Measurements from ENCODE around the gene MYO1E. TPM values are rescaled to one million over a fixed set of nuclear protein-coding genes. Genes with fewer than 3 reads are reported as not detected.
A peak's percentile ranks its signal among the peaks of the same experiment; 100 is the strongest.

The MYO1E gene
- total RNA-seq, 4 donors from 2014 or later = 55.7 to 147 (median 68.5) TPM

DNA sequence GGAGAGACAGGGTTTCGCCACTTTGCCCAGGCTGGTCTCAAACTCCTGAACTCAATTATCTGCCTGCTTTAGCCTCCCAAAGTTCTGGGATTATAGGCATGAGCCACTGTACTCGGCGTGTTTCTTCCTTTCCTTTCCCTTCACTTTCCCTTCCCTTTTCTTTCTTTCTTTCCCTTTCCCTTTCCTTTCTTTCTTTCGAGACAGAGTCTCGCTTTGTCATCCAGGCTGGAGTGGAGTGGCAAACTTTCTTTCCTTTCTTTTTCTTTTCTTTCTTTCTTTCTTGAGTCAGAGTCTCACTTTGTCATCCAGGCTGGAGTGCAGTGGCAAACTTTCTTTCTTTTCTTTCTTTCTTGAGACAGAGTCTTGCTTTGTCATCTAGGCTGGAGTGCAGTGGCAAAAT, 183.4 kb downstream of the MYO1E start:
- WGBS, 2 donors = 83 to 84% methylated on average over 5 of the region's 5 CpGs
- peaks cover 0 to 80% (median 0%) of the 10 kb centered on the region in 3 donors for H3K36me3 ChIP-seq

DNA sequence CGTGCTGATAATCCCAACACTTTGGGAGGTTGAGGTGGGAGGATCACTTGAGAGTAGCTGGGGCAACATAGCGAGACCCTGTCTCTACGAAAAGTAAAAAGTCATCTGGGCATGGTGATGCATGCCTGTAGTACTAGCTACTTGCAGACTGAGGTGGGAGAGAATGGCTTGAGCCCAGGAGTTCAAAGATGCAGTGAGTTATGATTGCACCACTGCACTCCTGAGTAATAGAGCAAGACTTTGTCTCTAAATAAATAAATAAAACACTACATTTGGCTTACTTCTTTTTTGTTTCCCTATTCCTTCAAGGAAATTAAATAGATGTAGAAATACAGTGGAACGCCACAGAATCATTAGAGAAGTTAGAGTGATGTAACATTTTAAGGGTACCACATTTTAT, 186.2 kb downstream of the MYO1E start:
- Histone ChIP-seq H3K27me3 (no peaks in the 10 kb centered on the region), H3K36me3 (peaks cover 0 to 87% (median 0%) of the 10 kb centered on the region in 3 donors), H3K27ac (no peak overlapping the region), H3K9me3 (peaks cover 0 to 11% (median 2%) of the 10 kb centered on the region in 4 donors), H3K4me3 (no peak overlapping the region), H3K4me1 (no peaks in the 10 kb centered on the region)
- WGBS, 2 donors = 92 to 93% methylated on average over 4 of the region's 4 CpGs
- TF ChIP-seq, protein P1, sequence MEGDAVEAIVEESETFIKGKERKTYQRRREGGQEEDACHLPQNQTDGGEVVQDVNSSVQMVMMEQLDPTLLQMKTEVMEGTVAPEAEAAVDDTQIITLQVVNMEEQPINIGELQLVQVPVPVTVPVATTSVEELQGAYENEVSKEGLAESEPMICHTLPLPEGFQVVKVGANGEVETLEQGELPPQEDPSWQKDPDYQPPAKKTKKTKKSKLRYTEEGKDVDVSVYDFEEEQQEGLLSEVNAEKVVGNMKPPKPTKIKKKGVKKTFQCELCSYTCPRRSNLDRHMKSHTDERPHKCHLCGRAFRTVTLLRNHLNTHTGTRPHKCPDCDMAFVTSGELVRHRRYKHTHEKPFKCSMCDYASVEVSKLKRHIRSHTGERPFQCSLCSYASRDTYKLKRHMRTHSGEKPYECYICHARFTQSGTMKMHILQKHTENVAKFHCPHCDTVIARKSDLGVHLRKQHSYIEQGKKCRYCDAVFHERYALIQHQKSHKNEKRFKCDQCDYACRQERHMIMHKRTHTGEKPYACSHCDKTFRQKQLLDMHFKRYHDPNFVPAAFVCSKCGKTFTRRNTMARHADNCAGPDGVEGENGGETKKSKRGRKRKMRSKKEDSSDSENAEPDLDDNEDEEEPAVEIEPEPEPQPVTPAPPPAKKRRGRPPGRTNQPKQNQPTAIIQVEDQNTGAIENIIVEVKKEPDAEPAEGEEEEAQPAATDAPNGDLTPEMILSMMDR (IDR thresholded peaks at IDR 0.05) = no peak
- TF ChIP-seq POLR2A (IDR thresholded peaks at IDR 0.05) (no peak), EP300 (IDR thresholded peaks at IDR 0.05) (no peak)
- DNase-seq (ENCODE audit: low spot score in 2 of 2) = no peak

More for the DNA sequence above, 183.4 kb downstream of the MYO1E start:
- H3K27me3 ChIP-seq = no peaks in the 10 kb centered on the region
- DNase-seq (ENCODE audit: low spot score in 2 of 2) = no peak
- no peaks in the 10 kb centered on the region for H3K4me1 ChIP-seq
- no peak for TF ChIP-seq POLR2A (IDR thresholded peaks at IDR 0.05)
- TF ChIP-seq EP300 (IDR thresholded peaks at IDR 0.05) = no peak
- TF ChIP-seq, protein P1 (IDR thresholded peaks at IDR 0.05) = no peak
- H3K9me3 ChIP-seq = no peaks in the 10 kb centered on the region
- no peak overlapping the region for H3K4me3 ChIP-seq
- H3K27ac ChIP-seq = peak overlapping the region in 1 of 4 donors; percentile 18

DNA sequence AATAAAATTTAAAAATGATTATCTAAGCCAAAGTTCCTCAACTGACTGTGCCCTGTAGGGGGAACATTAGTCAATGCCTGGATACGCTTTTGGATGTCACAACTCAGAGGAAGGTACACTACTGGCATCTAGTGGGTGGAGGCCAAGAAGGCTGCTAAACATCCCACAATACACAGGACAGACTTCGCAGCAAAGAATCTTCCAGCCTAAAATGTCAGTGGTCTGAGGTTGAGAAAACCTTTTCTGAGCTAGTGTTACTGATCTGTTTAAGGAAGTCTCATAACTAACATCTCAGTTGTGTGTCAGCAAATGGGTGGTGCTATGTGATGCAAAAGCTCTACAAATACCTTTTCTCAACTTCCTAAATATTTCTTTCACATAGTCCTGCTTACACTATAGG, 186.9 kb downstream of the MYO1E start:
- no peak overlapping the region for H3K4me3 ChIP-seq
- H3K9me3 ChIP-seq = peaks cover 0 to 14% (median 3%) of the 10 kb centered on the region in 4 donors
- peaks cover 0 to 89% (median 3%) of the 10 kb centered on the region in 3 donors for H3K36me3 ChIP-seq
- DNase-seq (ENCODE audit: low spot score in 2 of 2) = no peak
- no peaks in the 10 kb centered on the region for H3K4me1 ChIP-seq
- no peak overlapping the region for H3K27ac ChIP-seq
- 68 to 93% methylated on average over 2 of the region's 2 CpGs for WGBS, 2 donors
- no peaks in the 10 kb centered on the region for H3K27me3 ChIP-seq
- TF ChIP-seq, protein P1 (IDR thresholded peaks at IDR 0.05) = no peak
- TF ChIP-seq EP300 (IDR thresholded peaks at IDR 0.05) (no peak), POLR2A (IDR thresholded peaks at IDR 0.05) (no peak)

DNA sequence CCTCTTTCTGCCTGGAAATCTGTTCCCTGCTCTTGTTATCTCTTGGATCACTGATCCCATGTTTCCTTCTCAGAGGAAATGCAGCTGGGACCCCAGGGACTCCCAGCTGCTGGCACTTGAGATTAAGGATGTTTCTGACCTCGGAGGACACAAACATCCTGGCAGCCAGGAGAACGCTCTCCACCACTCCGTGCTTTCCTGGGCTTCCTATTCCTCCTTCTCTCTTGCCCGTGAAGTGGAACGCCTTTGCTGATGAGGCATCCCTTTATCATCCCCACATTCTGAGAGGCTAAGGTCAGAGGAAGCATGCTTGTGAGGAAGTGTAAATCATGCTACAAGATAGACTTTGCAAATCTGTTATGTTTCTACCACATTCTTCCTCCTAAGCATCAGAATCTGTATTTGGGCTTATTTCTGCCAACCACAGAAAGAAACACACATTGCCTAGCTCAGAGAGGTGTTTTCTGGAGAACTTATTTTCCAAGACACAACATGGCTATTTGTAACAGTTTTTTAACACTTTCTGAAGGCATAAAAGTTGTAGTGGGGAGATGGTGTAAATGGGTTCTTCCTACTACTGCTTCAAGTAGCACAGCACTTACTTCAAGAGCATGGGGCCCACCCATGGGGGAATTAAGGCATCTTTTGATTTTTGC, 191.6 kb downstream of the MYO1E start:
- Histone ChIP-seq H3K4me3 (no peak overlapping the region), H3K9me3 (peaks cover 0 to 14% (median 3%) of the 10 kb centered on the region in 4 donors), H3K27me3 (no peaks in the 10 kb centered on the region), H3K4me1 (no peaks in the 10 kb centered on the region), H3K27ac (no peak overlapping the region), H3K36me3 (peaks cover 0 to 82% (median 3%) of the 10 kb centered on the region in 3 donors)
- no peak for DNase-seq (ENCODE audit: low spot score in 2 of 2)
- WGBS, 2 donors = 74 to 79% methylated on average over 5 of the region's 5 CpGs
- TF ChIP-seq EP300 (IDR thresholded peaks at IDR 0.05) (no peak), POLR2A (IDR thresholded peaks at IDR 0.05) (no peak)
- TF ChIP-seq, protein P1 (IDR thresholded peaks at IDR 0.05) = no peak

DNA sequence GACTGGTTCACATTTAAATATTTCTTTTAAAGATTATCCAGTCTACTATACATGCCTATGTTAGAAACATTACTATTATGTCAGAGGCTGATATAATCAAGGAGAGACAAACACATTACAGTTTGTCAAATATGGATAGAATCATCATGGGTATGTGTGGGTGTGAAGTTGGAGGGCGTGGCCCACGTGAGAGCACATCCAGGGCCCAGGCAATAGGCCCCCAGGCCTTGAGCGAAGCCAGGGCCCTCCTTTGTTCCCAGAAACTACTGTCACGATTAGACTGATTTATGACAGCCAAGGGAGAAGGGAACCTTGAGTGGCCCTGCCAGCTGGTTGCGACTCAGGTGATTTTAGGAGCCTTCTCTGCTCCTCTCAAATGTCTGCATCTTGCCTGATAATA, 193.0 kb downstream of the MYO1E start:
- Histone ChIP-seq H3K27me3 (no peaks in the 10 kb centered on the region), H3K4me1 (peaks cover 0 to 11% (median under 1%) of the 10 kb centered on the region in 4 donors), H3K9me3 (peaks cover 0 to 14% (median 3%) of the 10 kb centered on the region in 4 donors), H3K4me3 (no peak overlapping the region), H3K36me3 (peaks cover 0 to 71% (median 3%) of the 10 kb centered on the region in 3 donors), H3K27ac (peak overlapping the region in 1 of 4 donors; percentile 13)
- WGBS, 2 donors = 86 to 88% methylated on average over 5 of the region's 5 CpGs
- no peak for DNase-seq (ENCODE audit: low spot score in 2 of 2)
- TF ChIP-seq EP300 (IDR thresholded peaks at IDR 0.05) = no peak
- TF ChIP-seq POLR2A (IDR thresholded peaks at IDR 0.05) = no peak
- TF ChIP-seq, protein P1 (IDR thresholded peaks at IDR 0.05) = no peak
